ENCODE data around the gene GFER.
A peak's percentile ranks its signal among the peaks of the same experiment; 100 is the strongest.

The GFER gene

DNA sequence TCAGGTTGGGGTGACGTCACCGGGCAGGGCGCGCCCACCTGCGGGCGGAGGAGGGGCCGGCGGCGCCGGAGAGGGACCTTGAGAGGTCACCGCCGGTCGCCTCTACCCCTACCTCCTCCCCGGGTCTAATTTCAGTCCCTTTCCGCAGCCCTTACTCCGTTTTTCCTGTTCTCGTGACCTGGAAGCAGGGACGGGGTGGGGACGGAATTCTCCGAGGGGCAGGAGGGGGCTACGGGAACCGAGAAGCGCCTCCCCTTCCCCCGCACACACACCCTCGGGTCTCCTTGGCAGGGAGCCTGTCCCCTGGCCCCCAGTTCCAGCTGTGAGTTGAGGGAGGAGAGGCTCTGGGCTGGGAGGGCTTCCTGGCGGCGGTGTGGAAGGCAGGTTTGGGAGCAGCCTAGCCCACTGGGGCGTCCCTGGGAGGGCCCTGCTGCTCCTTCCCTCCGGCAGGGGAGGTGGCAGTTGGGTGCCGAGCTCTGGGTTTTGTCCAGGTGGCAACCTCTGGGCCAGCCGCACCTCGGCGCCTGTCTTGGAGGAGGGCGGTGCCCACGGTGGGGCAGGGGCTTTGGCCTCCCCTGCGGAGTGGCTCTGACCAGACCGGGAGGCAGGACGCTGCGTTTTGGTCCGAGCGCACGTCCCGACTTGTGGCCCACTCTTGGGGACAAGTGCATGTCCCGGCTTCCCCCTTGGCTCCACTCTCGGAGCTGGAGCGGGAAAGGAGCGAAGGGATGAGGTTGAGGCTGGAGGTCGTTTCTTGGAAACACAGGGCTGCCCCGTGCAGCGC is 6.5 kb downstream of the GFER start:
- no peak for DNase-seq (ENCODE audit: low read depth in 2 of 2)

DNA sequence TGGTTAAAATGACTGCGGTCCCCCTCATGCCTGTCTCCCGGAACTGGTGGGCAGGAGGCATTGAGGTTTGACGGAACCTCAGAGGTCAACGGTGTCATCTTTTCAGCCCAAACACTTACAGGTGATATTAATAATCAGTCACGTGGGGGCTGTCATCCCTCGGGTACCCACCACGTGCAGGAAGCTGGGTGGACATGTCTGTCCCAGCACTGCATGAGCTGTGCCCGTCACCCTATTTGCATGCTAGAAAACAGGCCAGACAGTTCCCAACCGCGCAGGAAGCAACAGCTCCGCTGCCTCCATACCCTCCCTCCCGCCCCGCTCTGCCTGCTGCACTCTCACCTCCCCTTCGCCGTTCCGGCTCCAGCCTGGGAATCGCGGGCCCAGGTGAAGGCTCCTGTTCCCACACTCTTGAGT is 7.2 kb downstream of the GFER start:
- no peak for DNase-seq (ENCODE audit: low read depth in 2 of 2)

DNA sequence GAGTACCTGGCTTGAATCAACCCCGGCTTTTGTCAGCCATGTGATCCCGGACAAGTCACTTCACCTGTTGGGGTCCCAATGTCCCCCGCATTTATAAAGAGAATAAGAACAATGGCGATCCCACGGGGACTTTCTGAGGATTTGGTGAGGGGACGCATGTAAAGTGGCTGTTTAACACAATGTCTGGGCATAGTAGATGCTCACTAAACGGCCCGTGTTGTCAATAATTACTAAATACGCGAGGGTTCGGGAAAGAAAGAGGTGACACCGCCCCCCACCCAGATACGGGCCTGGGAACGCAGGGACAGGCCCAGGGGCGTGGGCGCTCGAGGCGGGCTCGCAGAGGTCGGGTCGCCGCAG is 7.6 kb downstream of the GFER start:
- DNase-seq (ENCODE audit: low read depth in 2 of 2): no peak

DNA sequence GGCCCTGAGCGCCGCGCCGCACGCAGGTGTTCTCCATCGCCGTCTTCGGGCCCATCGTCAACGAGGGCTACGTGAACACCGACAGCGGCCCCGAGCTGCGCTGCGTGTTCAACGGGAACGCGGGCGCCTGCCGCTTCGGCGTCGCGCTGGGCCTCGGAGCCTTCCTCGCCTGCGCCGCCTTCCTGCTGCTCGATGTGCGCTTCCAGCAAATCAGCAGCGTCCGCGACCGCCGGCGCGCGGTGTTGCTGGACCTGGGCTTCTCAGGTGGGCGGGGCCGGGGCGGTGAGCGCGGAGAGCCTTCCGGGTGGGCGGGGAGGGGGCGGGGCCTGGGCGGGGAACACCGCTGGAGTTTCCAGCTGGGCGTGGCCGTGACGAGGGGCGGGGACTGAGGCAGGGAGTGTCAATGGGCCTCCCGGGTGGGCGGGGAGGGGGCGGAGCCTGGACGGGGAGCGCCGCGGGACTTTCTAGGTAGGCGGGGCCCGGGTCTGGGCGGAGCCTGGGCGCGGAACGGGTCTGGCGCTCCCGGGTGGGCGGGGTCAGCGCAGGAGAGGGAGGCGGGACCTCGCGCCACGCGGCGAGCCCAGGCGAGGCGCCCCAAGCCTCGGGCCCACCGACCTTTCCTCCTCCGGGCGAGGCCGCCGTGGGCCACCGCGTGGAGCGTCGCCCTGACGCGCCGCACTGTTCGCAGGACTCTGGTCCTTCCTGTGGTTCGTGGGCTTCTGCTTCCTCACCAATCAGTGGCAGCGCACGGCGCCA is 8.1 kb downstream of the GFER start:
- DNase-seq (ENCODE audit: low read depth in 2 of 2): peak; percentile 97 to 98

DNA sequence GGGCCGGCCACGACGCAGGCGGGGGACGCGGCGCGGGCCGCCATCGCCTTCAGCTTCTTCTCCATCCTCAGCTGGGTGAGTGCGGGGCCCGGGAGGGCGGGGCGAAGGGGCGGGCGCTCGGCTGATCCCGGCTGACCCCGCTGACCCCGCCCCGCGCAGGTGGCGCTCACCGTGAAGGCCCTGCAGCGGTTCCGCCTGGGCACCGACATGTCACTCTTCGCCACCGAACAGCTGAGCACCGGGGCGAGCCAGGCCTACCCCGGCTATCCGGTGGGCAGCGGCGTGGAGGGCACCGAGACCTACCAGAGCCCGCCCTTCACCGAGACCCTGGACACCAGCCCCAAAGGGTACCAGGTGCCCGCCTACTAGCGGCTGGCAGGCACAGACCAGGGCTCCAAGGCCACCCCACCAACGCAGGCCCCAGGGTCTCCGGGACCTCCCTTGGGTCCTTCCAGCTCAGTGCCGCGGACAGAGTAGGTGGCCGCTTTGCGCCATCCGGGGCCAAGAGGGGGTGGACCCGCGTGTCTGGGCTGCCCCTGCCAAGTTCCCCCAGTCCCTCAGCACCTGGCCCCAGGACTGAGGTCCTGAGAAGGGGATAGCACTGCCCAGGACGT is 8.8 kb downstream of the GFER start:
- DNase-seq (ENCODE audit: low read depth in 2 of 2): no peak

DNA sequence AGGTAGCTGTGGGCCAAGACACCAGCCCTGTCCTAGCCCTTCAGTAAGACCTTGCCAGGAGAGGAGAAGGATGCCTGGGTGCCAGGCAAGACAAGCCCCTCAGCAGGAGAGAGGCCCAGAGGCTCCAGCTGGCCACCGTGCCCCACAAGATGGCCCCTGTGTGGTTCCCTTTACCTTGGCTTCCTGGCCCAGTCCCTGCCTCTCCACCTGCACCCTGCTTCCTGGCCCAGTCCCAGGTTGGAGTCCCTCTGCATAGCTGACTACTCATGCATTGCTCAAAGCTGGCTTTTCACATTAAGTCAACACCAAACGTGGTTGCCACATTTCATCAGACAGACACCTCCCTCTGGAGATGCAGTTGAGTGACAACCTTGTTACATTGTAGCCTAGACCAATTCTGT is 9.7 kb downstream of the GFER start:
- no peak for DNase-seq (ENCODE audit: low read depth in 2 of 2)

DNA sequence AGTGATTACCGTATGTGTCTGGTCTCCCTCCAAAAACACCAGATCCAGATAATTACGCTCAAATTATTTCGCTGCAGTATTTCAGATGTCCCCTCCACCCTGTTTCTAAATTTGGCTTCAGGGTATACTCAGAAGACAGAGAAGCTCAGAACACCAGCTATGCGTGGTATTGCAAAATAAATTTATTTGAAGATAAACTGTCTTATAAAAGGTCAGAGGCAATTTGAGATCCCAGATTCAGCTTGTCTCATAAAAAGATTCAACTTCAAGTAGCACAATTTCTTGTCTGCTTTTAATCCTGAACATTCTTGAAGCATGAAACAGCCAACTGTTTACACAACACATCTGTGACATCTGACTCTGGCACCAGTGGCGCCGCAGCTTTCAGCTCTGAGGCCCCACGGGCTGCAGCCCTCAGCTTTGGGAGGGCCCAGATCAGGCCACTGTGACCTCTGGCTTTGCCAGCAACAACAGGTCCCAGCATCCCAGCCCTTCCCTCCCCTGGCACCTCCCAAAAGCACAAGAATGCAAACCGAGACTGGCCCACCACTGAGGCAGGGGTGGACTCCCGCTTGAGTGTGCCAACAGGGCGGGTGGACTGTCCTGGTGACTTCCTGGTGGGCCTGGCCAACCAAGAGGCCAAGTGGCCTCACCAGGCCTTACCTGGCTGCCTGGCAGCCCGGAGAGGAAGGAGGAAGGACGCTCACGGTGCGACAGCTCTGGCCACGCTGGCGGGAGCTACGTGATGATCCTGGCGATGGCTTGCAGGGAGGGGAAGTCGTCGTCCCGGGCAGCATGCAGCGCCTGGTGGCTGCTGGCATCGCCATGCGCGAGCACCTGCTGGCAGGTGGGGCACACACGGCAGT is 13.7 kb downstream of the GFER start:
- no peak for DNase-seq (ENCODE audit: low read depth in 2 of 2)

DNA sequence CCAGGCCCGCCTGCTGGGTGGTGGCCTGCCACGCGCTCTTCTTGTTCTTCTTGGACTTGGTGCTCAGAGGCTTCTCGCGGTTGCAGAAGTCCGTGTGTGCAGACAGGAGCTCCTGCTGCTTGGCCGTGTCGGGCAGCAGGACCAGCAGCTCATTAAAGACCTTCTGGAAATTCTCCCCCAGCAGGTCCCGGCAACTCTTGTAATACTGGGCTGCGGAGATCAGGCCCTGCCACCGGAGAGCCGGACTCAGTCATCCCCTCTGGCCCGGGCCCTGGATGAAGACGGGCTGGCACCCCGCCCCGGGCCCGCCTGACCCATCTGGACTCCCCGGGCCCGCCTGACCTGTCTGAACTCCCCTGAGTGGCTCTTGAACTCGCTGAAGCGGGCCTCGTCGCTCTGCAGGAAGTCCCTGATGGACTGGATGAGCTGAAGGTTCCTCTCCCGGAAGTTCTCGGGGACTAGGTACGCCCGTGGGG is 14.4 kb downstream of the GFER start:
- no peak for DNase-seq (ENCODE audit: low read depth in 2 of 2)

DNA sequence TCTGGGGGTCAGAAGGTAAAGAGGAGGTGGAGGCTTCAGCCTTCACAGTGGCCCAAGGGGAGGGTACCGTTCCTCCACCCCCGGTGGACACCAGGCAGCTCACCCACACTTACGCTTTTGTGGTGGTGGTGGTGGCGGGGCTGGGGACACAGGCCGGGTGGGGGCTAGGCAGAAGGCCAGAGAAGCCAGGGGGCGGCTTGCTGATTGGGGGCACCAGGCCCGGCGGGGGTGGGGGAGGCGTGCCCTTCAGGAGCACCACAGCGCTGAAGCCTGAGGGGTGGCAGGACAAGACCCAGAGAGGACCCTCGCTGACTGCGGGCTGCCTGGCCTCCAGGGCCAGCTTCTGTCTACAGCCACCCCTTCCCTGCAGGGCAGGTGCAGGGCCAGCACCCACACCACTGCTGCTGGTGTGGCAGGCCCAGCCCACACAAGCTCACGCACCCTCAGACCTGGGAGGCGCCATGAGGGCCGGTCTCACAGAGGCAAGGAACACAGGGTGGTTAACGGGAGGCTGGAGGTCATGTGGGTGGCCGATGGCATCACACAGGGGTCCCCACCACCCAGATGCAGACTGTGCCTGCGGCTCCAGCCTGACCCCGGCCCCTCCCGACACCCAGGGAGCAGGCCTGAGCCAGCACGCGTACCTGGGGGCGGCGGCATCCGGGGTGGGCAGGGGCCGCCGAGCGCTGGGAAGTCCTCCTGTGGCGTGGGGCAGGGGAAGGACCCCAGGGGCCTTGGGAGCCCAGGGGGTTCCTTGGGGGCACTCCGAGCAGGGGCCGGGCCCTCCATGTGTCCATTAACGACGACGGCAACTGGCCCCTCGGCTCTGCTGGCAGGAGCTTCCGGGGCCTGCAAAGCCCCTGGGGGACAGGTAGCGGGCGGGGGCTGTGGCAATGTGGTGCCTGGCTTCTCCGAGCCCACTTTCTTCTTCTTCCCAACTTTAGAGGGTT is 15.1 kb downstream of the GFER start:
- DNase-seq (ENCODE audit: low read depth in 2 of 2): no peak

DNA sequence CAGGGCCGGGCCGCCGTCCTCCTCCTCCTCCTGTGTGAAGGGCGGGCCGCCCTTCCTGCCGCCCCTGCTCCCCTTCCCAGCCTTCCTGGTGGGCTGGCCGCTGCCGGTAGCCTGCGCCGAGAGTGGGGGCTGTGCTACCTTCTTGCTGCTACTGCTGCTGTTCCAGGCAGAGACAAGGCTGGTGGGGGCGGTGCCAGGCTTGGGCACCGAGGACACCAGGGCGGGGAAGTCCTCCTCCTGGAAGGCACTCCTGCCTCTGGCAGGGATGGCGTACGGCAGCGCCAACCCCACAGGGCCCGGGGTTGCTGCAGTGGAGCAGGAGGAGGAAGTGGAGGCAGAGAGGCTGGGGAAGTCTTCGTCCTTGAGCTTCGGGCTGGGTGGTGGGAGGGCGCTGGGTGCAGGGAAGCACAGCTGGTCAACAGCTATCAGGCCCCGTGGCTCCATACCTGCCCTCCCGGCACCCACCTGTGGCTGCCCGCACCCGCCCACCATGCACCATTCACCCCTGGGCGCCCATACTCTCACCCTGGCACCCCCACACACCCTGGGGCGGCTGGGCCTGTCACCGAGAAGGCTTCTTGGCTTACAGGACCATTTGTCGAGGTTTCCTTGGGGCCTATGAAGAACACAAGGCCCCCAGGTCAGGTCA is 16.0 kb downstream of the GFER start:
- DNase-seq (ENCODE audit: low read depth in 2 of 2): no peak

DNA sequence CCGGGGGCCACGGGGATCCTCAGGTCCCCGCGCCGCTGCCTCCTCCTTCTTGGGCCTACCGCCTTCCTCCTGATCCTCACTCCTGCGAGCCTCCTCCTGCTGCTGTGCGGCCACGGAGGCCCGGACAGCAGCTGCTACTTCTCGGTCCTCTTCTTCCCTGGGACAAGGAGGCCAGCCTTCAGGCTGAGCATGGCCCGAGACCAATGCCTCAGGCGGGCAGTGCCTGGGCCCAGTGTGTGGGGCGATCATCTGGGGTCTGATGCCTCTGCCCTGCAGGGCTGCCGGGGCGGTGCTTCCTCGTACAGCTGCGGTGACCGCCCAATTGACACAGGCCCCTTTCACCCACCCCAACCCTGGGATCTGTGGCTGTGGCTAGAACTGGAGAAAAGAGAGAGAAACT is 17.0 kb downstream of the GFER start:
- no peak for DNase-seq (ENCODE audit: low read depth in 2 of 2)

DNA sequence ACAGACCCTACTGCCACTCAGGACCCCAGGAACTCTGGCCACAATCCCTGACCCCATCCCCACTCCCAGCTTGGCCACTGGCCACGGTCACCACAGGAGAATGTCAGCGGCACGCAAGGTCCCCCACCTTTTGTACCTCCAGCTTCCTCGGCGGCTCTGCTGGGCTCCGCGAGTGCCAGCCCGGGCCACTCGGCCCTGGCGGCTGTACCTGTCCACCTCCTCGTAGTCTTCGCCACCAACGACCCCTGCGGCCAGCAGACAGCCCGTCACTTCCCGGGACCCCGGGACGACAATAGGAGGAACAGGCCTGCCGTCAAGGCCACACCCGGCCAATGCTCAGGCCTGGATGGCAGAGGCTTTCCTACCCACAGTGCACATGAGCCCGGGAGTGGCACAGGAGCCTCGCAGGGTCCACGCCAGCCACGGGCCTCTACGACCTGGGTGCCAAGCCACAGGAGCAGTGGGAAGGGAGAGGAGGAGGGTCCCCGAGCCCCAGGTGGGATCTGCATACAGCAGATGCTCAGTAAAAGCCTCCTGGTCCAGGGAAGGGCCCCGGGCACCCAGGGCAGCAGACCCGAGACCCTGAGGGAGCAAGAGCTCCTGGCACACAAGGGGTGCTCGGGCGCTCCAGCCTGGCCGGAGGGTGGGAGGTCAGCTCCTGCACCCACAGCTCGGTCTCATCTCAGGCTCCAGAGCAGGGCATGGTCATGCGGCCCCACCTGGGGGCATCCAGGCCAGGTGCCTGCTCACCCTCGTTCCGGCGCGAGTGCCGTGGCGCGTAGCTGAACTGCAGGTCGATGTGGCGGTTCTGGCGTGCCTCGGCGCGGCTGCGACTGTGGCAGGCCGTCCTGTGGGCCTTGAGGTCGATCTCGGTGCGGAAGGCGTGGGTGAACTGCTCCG is 17.7 kb downstream of the GFER start:
- no peak for DNase-seq (ENCODE audit: low read depth in 2 of 2)

DNA sequence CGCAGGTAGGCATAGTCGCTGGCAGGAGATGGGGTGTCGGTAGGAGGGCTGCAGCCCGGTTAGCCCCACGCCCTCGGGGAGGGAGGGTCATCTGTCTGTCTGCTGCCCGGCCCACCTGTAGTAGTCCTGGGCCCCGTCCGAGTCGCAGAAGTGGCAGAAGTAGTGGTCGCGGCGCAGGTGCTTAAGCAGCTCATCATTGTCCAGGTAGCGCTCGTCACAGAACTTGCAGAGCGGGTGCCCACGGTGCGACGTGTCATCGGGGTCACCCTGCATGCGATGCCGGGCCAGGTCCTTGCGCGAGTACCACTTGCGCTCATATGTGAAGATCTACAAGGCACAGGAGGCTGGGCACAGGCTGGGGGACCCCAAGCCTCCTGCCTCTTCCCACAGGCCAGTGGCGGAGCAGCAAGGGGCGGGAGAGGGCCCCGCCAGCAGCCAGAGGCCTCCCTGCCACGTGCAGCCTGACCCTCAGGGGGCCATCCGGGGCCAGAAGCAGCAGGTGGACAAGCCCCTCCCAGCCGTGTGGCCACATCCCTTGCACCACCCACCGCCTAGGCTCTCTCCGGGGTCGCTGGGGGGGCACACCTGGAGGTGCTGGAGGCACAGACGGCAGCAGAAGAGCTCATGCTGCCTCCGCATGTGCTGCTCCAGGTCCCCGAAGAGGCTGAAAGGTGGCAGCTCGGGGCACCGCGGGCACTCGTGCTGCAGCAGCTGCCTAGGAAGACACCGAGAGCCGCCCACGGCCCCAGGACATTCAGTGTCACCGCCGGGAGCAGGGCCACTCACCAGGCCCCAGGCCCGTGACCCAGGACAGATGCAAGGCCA is 18.6 kb downstream of the GFER start:
- DNase-seq (ENCODE audit: low read depth in 2 of 2): no peak

DNA sequence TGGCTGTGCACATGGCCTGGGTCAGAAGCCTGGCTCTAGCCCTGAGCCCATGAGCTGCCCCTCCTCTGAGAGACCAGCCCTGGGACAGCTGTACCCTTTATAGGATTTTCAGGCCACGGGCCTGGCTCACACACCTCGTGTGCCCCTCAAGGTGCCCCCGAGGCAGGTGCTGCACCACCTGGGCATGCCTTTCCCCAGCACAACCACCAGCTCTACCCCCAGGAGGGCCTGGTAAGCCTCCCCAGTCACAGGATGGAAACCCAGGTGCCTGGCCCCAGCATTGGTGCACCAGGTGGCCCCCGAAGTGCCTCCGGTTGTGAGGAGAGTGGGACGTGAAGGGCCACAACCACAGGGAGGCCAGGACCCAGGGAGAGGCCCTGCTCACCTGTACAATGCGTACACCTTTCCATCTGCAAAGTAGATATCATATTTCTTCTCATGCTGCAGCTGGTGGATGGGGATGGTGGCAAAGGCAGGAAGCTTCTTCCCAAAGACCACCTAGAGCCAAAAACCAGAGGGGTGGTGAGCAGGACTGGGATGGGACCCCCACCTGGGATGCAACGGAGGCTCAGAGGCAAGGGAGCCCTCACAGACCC is 19.3 kb downstream of the GFER start:
- no peak for DNase-seq (ENCODE audit: low read depth in 2 of 2)

DNA sequence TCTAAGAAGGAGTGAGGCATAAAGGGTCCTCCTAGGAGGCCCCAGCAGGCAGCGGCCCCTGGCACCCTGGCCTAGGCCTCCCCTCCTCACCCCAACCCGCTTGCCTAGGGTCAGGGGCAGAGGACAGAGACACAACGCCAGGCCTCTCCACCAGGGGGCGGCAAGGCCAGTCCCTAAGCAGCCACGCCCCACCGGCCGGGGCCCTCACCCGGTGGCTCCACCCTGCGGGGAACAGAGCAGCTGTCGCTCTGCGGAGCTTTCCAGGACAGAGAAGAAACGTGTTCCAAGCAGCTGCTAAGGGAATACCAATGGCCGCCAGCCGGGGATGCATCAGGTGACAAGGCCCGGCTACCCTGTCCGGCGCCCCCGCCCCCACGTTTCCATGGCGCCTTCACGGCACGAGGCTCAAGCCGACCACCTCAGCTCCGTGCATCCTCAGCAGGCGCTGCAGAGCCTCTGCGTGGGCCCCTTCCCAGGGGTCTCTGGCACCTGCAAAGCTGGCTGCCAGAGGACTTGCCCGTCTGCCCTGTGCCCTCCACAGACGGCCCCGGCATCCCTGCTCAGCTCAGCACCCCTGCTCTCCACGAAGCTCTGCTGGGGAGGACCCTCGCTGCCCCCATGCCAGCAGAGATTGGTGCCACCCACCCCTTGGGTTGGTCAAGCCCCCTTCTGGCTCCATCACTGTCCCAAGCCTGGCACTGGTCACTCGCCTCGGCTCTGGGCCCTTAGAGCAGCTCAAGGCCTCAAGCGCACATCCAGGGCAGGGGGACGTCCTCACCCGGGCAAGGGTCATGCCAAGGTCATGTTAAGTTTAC is 20.0 kb downstream of the GFER start:
- DNase-seq (ENCODE audit: low read depth in 2 of 2): peak; percentile 88 to 94

DNA sequence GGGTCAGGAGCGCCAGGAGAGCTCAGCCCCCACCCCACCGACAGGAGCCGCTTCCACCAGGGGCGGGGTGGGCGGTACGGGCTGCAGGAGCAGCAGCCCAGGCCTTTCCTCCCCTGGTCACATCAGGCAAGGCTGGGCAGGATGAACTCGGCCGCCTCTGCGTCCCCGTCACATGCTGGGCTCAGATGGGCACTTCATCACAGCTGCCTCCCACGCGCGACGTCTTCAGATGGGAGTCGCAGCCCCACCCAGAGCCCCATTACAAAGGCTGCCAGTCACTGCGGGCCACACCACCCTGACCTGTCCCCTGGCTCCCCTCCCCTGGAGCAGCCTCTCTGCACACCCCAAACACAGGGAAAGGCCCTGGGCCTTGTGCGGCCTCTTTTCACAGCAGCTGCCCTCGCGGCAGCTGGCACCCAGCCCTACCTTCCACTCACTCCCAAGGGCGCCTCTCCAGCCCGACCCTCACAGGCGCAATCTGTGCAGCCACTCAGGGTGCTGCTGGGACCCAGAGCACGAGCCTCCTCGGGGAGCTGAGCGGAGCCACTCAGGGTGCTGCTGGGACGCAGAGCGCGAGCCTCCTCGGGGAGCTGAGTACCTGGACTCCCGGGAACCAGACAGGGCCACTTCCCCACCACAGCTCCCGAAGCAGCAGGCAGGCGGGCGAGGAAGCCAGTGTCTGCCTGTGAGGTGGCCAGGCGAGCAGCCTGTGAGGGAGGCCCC is 21.0 kb downstream of the GFER start:
- DNase-seq (ENCODE audit: low read depth in 2 of 2): no peak

All from stimulated activated CD8-positive, alpha-beta memory T cell treated with anti-CD3 and anti-CD28 coated beads, Interleukin-2, amount 100 ng/mL, for 48 hours (primary cell).